C4-2B (cell line): ENCODE measurements around the gene HDHD5.

ENCODE experiments used
- CTCF ChIP-seq: fragments of 450-650 bp; conservative IDR thresholded peaks from 2 replicates; pipeline ENCODE4 v1.5.1; 2017; ENCODE audit warnings: mild to moderate bottlenecking
- ZFX ChIP-seq: fragments of 450-650 bp; IDR thresholded peaks from 2 replicates; pipeline ENCODE4 v1.6.1; 2017

GRCh38 chr22:17143826-17144225 lies 15.3 kb downstream of the HDHD5 start:
- TF ChIP-seq CTCF, result no peak
- no peak for TF ChIP-seq ZFX
